ENCODE data around the gene LIMK1. TPM values are rescaled to one million over a fixed set of nuclear protein-coding genes. Genes with fewer than 3 reads are reported as not detected.

Gene LIMK1
- total RNA-seq, 1 experiment from 2014 or later: 63.8 TPM

DNA sequence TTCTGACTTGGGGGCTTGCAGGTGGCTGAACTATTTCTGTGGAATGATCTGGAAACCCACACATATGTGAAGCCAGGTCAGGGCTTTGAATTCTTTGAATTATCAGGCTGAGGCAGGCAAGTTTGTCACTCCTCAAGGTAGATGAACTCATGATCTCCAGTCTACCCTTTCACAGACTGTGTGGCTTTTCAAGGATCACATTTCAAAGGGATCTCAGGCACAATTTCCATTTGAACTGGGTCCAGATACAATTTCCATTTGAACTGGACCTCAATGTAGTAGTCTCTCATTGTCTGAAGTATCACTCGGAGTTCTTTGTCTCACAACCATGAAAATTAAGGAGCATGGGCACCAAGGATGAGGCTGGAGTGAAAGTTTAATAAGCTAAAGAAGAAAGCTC, 64.9 kb downstream of the LIMK1 start:
- no peak overlapping the region for H3K23ac ChIP-seq (ENCODE audit: insufficient read length, low read depth, low read length)
- H3K4ac ChIP-seq (ENCODE audit: low read depth, low read length): no peak overlapping the region
- H2AK5ac ChIP-seq (ENCODE audit: insufficient read length, low read length): no peak overlapping the region
- WGBS (ENCODE audit: extremely low coverage, insufficient read length, low lambda C conversion rate): no CpG with 5 or more reads among the region's 1 CpG
- Mint-ChIP-seq H3K4me1 (peaks cover 10 to 13% of the 10 kb centered on the region in 2 experiments), H3K9me3 (peaks cover 5 to 11% of the 10 kb centered on the region in 2 experiments; a peak in 4 of 5 replicates), H3K27ac (no peak overlapping the region), H3K36me3 (ENCODE audit: insufficient read depth in 1 of 3, low read depth in 3 of 3) (peaks cover 0 to 6% (median 0%) of the 10 kb centered on the region in 3 experiments; a peak in 4 of 7 replicates), H3K4me3 (no peak overlapping the region), H3K27me3 (ENCODE audit: low read depth) (peaks cover 2% of the 10 kb centered on the region; the same call in 1 of the 2 replicates)
- no peak overlapping the region for H3K14ac ChIP-seq (ENCODE audit: insufficient read depth, low read length)
- no peak overlapping the region for H3K27ac ChIP-seq (ENCODE audit: insufficient read length, low read depth, low read length)
- no peak overlapping the region for H2BK120ac ChIP-seq (ENCODE audit: low read depth, low read length, poor library complexity, severe bottlenecking)
- no peak overlapping the region for H3T11ph ChIP-seq (ENCODE audit: low read length)
- no peaks in the 10 kb centered on the region for H3K27me3 ChIP-seq (ENCODE audit: insufficient read depth, low read length)
- no peak overlapping the region for H3K18ac ChIP-seq (ENCODE audit: insufficient read length, low read depth, low read length)
- no peak overlapping the region for H2BK12ac ChIP-seq (ENCODE audit: insufficient read length, low read depth, low read length)
- H3K79me2 ChIP-seq (ENCODE audit: insufficient read depth, low read length): no peaks in the 10 kb centered on the region
- TF ChIP-seq CTCF (conservative IDR thresholded peaks at IDR 0.05): no peak
- H2BK20ac ChIP-seq (ENCODE audit: low read depth, low read length, poor library complexity, severe bottlenecking): no peak overlapping the region
- H3K4me1 ChIP-seq (ENCODE audit: insufficient read depth, low read length): no peaks in the 10 kb centered on the region
- H3K9ac ChIP-seq (ENCODE audit: extremely low read depth, insufficient read length, low read length): no peak overlapping the region
- H3K56ac ChIP-seq (ENCODE audit: insufficient read length, low read depth, low read length): no peak overlapping the region
- no peak overlapping the region for H3K4me2 ChIP-seq (ENCODE audit: insufficient read depth, insufficient read length, low read length)
- no peaks in the 10 kb centered on the region for H3K79me1 ChIP-seq (ENCODE audit: insufficient read depth, low read depth, low read length, poor library complexity, severe bottlenecking)
- no peak overlapping the region for H4K8ac ChIP-seq (replicated peaks; ENCODE audit: insufficient read length, low read depth, low read length)
- no peaks in the 10 kb centered on the region for H3K23me2 ChIP-seq (ENCODE audit: insufficient read length, low read depth, low read length, poor library complexity, severe bottlenecking)
- no peak overlapping the region for H4K5ac ChIP-seq (ENCODE audit: insufficient read length, low read depth, low read length)
- no peaks in the 10 kb centered on the region for H3K9me3 ChIP-seq (ENCODE audit: control insufficient read depth, low read depth, low read length)
- no peak for DNase-seq
- H2BK15ac ChIP-seq (ENCODE audit: low read depth, low read length): no peak overlapping the region
- no peaks in the 10 kb centered on the region for H4K20me1 ChIP-seq (ENCODE audit: control insufficient read depth, insufficient read depth, insufficient read length)
- H4K91ac ChIP-seq (ENCODE audit: insufficient read length, low read depth, low read length): no peak overlapping the region
- H2AFZ ChIP-seq (ENCODE audit: low read length): no peak overlapping the region
- H2BK5ac ChIP-seq (ENCODE audit: insufficient read length, low read length): no peak overlapping the region
